Chondrocyte (in vitro differentiated cells): Measurements from ENCODE around the gene TMEM250. TPM values are rescaled to one million over a fixed set of nuclear protein-coding genes. Genes with fewer than 3 reads are reported as not detected.

ENCODE experiments used
- DNase-seq: peaks from one replicate; pipeline ENCODE4 v3.0.0; 2021; ENCODE audit warnings: mixed read lengths, low spot score
- H3K27ac Mint-ChIP-seq: one replicate; pipeline ENCODE4 v1.8.0; 2021; ENCODE audit warnings: mild to moderate bottlenecking, moderate library complexity, mixed read lengths; ENCODE audit not compliant: unreplicated experiment
- H3K27me3 Mint-ChIP-seq: 2 replicates; pipeline ENCODE4 v1.8.0; 2021; ENCODE audit warnings: low read depth, mixed read lengths
- H3K36me3 Mint-ChIP-seq: 2 replicates; pipeline ENCODE4 v1.8.0; 2021; ENCODE audit warnings: low read depth, mixed read lengths
- H3K4me1 Mint-ChIP-seq: 2 replicates; pipeline ENCODE4 v1.8.0; 2021; ENCODE audit warnings: low read depth, mild to moderate bottlenecking, mixed read lengths
- H3K4me3 Mint-ChIP-seq: one replicate; pipeline ENCODE4 v1.8.0; 2021; ENCODE audit warnings: mild to moderate bottlenecking, moderate library complexity, mixed read lengths; ENCODE audit not compliant: unreplicated experiment
- H3K9me3 Mint-ChIP-seq: 2 replicates; pipeline ENCODE4 v1.8.0; 2021; ENCODE audit warnings: low read depth, mixed read lengths
- total RNA-seq: library from RNA; stranded (reverse); gene quantifications from 3 replicates; pipeline ENCODE4 v1.2.1, GENCODE V29; 2021
- TF ChIP-seq, protein P1 (sequence below): fragments of 200-600 bp; sonication (generic); IDR thresholded peaks from 2 replicates; pipeline ENCODE4 v1.5.0; 2021; ENCODE audit warnings: antibody characterized with exemption, mild to moderate bottlenecking, moderate library complexity

The TMEM250 gene
- total RNA-seq, 1 donor from 2014 or later, result 37.3 TPM

GRCh38 chr9:136142414-136142796 lies 23.7 kb upstream of the TMEM250 start:
- Mint-ChIP-seq H3K36me3 (no peaks in the 10 kb centered on the region), H3K4me1 (no peaks in the 10 kb centered on the region), H3K27ac (no peak overlapping the region), H3K27me3 (peaks cover 20% of the 10 kb centered on the region), H3K9me3 (no peaks in the 10 kb centered on the region), H3K4me3 (no peak overlapping the region)
- TF ChIP-seq, protein P1, sequence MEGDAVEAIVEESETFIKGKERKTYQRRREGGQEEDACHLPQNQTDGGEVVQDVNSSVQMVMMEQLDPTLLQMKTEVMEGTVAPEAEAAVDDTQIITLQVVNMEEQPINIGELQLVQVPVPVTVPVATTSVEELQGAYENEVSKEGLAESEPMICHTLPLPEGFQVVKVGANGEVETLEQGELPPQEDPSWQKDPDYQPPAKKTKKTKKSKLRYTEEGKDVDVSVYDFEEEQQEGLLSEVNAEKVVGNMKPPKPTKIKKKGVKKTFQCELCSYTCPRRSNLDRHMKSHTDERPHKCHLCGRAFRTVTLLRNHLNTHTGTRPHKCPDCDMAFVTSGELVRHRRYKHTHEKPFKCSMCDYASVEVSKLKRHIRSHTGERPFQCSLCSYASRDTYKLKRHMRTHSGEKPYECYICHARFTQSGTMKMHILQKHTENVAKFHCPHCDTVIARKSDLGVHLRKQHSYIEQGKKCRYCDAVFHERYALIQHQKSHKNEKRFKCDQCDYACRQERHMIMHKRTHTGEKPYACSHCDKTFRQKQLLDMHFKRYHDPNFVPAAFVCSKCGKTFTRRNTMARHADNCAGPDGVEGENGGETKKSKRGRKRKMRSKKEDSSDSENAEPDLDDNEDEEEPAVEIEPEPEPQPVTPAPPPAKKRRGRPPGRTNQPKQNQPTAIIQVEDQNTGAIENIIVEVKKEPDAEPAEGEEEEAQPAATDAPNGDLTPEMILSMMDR, result no peak
- DNase-seq, result no peak

GRCh38 chr9:136141682-136142413 lies 23.2 kb upstream of the TMEM250 start:
- H3K36me3 Mint-ChIP-seq, result no peaks in the 10 kb centered on the region
- no peak overlapping the region for H3K27ac Mint-ChIP-seq
- TF ChIP-seq, protein P1, result no peak
- no peak for DNase-seq
- H3K4me3 Mint-ChIP-seq, result no peak overlapping the region
- H3K4me1 Mint-ChIP-seq, result no peaks in the 10 kb centered on the region
- H3K27me3 Mint-ChIP-seq, result peaks cover 25% of the 10 kb centered on the region
- H3K9me3 Mint-ChIP-seq, result no peaks in the 10 kb centered on the region

DNA sequence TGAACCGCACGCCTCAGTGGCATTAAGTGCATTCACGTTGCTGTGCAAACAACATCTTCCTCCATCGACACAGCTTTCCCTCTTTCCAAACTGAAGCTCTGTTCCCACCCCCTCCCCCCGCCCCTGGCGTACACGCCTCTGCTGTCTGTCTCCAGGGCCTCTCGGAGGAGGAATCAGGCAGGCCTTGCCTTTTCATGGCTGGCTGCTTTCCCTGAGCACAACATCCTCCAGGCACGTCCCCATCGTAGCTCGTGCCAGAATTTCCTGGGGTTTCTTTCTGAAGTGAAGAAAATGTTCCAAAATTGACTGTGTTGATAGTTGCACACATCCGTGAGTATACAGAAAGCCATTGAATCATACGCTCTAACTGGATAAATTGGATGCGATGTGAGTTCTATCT lies 22.3 kb upstream of the TMEM250 start:
- TF ChIP-seq, protein P1, result no peak
- DNase-seq, result no peak
- Mint-ChIP-seq H3K9me3 (no peaks in the 10 kb centered on the region), H3K4me1 (no peaks in the 10 kb centered on the region), H3K4me3 (no peak overlapping the region), H3K27ac (no peak overlapping the region), H3K27me3 (peaks cover 26% of the 10 kb centered on the region), H3K36me3 (no peaks in the 10 kb centered on the region)

GRCh38 chr9:136140046-136140445 lies 21.4 kb upstream of the TMEM250 start:
- no peak for DNase-seq
- Mint-ChIP-seq H3K4me1 (no peaks in the 10 kb centered on the region), H3K4me3 (no peak overlapping the region), H3K27ac (no peak overlapping the region), H3K36me3 (no peaks in the 10 kb centered on the region), H3K9me3 (no peaks in the 10 kb centered on the region), H3K27me3 (peaks cover 28% of the 10 kb centered on the region)
- TF ChIP-seq, protein P1, result no peak

DNA sequence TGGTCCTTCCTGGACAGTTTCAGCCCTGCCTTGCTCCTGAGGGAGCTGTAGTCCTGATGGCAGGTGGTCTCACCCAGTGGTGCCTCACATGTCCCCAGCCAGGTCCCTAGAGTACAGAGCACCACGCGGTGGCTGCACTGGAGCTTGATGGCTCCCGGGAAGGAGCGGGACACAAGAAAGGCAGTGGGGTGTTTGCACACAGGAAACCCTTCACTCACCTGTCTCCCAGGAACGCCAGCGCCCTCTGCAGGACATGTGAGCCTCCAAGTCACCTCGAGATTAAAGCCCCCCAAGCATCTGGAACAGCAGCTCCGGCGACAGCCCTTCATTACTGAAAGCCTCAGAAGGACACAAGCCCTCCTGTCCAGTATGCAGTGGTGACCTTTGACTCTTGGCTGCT lies 19.9 kb upstream of the TMEM250 start:
- H3K4me1 Mint-ChIP-seq, result peaks cover 4% of the 10 kb centered on the region
- H3K9me3 Mint-ChIP-seq, result no peaks in the 10 kb centered on the region
- H3K36me3 Mint-ChIP-seq, result no peaks in the 10 kb centered on the region
- TF ChIP-seq, protein P1, result peak; percentile 69
- no peak overlapping the region for H3K27ac Mint-ChIP-seq
- DNase-seq, result no peak
- H3K4me3 Mint-ChIP-seq, result no peak overlapping the region
- peaks cover 31% of the 10 kb centered on the region for H3K27me3 Mint-ChIP-seq
